ENCODE results near the gene SARNP.
A peak's percentile ranks its signal among the peaks of the same experiment; 100 is the strongest.

SARNP gene

GRCh38 chr12:55721601-55722213 is 95.8 kb downstream of the SARNP start:
- no peak for DNase-seq

GRCh38 chr12:55720894-55721444 is 96.6 kb downstream of the SARNP start:
- DNase-seq = peak; percentile 72

DNA sequence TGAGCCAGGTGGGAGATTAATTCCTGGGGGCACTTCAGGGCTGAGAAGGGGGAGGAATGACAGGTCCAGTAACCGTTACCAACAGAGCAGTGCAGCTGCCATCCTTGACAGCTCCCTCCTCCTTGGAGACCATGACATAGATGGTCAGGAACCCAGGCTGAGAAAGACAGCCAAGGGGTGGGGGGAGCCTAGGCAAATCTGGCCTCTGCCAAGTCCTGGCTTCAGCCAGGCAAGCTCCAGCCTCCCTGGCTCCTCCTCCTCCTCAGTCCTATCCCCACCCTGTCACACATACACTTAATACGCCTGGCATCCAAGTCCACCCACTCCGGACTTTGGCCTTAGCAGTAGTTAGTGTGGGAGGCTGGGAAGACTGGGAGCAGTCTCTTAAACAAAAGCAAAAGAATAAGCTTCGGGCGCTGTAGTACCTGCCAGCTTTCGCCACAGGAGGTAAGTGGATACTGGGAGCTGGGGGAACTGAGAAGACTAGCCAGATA is 97.4 kb downstream of the SARNP start, which contains the start of gene RDH5:
Gene RDH5, plus strand, starts transcription at position 323 of the 494 bp plus-strand sequence. CDS start 792 bp downstream, outside the sequence.
- DNase-seq = peak; percentile 66

GRCh38 chr12:55719371-55719770 is 98.2 kb downstream of the SARNP start:
- DNase-seq = no peak

DNA sequence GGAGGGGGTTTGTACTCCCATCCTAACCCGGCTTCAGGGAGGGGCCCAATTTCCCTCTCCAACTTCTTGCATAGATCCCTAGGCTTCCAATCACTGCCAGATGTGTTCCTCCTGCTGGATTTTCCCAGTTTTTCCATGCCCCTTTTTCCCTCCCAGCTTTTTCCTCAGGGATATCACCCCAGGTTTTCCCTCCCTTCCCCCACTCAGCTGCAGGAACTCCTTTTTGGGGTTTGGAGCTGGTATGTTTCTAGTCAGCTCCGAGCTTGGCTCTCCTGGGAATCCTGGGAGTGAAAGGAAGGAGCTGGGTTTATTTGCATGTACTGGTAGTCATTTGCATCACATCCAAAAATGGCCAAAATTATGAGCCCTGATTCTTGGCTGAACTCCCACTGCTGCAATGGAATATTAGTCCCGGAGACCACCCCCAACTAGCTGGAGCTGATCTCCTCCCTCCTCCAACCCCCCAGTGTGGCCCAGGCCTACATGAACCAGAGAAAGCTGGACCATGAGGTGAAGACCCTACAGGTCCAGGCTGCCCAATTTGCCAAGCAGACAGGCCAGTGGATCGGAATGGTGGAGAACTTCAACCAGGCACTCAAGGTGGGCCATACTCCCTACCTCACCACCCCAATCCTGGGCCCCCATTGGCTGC is 98.8 kb downstream of the SARNP start:
- no peak for DNase-seq

DNA sequence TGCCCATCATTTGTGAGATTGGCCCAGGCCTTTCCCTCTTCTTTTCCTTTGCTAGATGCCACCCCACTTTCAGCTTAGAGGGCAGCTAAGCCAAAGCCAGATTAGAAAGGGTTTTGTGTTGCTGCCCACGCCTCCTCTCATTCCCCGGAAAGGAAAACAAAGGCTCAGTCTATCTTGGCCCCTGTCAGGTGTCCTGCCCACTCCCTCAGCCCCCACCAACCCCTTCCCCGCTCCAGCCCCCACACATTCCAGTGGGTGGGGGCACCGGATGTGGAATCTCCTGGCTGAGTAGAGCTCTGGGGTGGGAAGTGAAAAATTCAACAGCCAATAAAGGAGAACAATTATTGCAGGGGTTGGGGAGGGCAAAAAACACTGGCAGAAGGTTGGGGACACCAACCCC is 99.5 kb downstream of the SARNP start:
- DNase-seq = peak; percentile 39

GRCh38 chr12:55717011-55718007 is 100.2 kb downstream of the SARNP start:
- DNase-seq = peak; percentile 62

GRCh38 chr12:55716582-55716957 is 101.0 kb downstream of the SARNP start:
- DNase-seq = no peak

- peak; percentile 97 for DNase-seq
Measured at GRCh38 chr12:55715833-55716581, 101.5 kb downstream of the SARNP start, which contains the start of gene BLOC1S1. TSS of gene BLOC1S1 (plus strand) at chr12:55716046. CDS start at chr12:55716052, 6 bp downstream.

- no peak for DNase-seq
Measured at GRCh38 chr12:55715169-55715764, 102.3 kb downstream of the SARNP start.

DNA sequence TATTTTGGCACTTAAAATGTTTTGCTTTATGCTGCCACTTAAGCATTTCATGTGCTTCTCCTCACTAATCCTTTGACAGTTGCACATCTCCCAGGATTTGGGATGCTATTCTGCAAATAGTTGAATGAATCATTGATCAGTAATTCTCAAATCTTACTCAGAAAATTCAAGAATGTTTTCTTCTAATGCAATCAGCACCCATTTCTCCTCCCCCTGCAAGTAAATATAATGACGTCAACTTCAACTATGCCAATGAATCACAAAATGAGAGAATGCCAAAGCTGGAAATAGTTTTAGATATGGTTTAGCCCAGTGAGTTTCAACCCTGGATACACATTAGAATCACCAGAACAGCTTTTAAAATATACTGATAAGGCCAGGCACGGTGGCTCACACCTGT is 103.8 kb downstream of the SARNP start:
- DNase-seq = no peak

GRCh38 chr12:55712700-55713415 is 104.7 kb downstream of the SARNP start:
- no peak for DNase-seq

- DNase-seq = no peak
Measured at GRCh38 chr12:55711786-55712553, 105.6 kb downstream of the SARNP start.

DNA sequence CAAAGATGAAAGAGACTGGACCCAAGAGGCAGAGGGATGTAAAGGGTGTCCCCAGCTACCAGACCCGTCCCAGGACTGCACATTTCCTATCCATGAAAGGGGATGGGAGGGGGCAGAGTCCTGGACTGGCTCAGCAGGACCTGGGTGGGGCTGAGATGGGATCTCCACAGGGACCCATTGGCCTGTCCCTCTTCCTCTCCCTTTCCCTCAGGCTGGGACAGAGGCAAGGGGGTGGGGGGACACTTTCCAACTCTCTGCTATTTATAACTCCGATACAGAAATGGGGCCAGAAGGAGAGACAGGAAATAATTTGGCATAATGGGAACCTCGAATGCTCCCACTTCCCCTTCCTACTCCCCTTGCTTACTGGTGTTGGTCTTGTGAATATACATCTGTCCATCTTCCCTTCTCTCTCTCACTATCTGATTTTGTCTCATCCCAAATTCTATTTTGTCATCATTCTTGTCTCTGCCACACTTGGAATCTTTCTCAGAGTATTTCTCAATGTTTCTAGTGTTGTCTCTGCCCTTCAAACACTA is 108.8 kb downstream of the SARNP start:
- DNase-seq = no peak

DNA sequence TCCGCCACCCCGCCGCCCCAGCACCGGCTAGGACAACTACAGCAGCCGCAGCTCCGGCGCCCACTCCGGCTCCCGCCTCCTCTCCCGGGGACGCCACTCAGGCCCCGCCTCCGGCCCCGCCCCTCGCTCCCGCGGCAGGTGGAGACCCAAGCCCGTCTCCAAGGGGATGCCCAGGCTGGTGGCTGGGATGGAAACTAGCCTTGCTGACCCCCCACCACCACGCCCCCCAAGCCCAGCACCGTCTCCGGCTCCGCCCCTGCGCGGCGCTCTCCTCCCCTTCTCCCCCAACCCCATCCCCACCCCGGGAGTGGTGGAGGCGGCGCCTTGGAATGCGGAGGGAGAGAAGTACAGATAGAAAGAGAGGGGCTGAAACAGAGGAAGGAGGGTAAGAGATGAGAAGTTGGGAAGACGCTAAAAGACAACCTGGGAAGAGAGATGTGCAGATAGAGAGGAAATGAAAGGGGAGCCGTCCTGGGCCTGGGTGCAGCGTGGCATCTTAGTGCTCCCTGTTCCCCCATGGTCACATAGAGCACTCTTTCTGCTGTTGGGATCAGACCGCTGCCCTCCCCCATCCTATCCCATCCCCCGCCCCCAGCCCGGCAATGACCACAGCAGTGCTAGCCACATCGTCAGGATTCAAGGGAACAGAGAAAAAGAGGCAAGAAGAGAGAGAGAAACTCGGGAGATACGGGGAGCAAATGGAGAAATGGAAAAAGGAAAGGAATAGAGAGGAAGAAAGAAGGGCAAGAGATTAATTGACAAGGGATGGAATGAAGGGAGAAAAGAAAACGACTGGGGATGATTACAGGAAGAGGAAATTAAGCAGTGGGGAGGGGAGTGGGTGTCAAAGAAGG is 109.5 kb downstream of the SARNP start, which contains the start of gene ITGA7:
Gene ITGA7, minus strand, starts transcription at position 64 of the 854 bp plus-strand sequence. CDS start 222 bp downstream, outside the sequence.
- DNase-seq = peak; percentile 83

Data from NCI-H82 (cell line).